Stimulated activated CD8-positive, alpha-beta memory T cell treated with anti-CD3 and anti-CD28 coated beads, Interleukin-12 subunit alpha, Interleukin-12 subunit beta, amount 100 ng/mL, for 24 hours (primary cell): ENCODE results near the gene TRIM72.
"Not testable (repeated sequence)": the region's sequence is repeated elsewhere in the genome, so short reads cannot be mapped to it uniquely, and the experiment has no call there.

ENCODE experiments used
- DNase-seq: peaks from one replicate; pipeline ENCODE4 v3.0.0-alpha.2; 2020; ENCODE audit errors: extremely low read depth

The TRIM72 gene

GRCh38 chr16:31190818-31191444, 23.0 kb upstream of the TRIM72 start:
- no peak for DNase-seq

DNA sequence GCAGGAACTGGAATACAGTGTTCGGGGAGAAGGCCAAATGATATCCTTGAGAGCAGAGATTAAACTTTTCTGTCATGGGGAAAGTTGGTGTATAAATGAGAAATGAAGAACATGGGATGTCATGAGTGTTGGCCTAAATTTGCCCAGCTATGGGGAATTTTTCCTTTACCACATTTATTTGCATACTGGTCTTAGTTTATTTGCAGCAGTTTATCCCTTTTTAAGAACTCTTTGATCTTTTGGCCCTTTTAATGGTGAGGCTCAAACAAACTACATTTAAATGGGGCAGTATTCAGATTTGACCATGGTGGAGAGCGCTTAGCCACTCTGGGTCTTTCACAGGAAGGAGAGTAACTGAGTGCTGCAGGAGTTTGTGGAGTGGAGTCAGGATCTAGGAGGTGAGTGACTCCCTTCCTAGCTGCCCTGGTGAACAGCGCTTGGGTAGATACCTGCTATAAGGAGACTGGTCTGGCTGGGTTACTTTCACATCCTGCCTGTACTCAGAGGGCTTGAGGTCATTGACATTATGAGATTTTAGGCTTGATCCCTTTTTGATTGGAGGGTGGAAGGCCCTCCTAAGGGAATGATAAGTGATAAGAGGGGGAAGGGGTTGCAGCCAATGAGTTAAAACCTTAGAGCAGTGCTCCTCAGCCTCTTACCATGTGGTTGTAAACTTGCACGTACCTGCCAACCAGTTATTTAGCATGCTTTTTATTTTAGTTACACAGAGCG, 22.1 kb upstream of the TRIM72 start:
- no peak for DNase-seq

DNA sequence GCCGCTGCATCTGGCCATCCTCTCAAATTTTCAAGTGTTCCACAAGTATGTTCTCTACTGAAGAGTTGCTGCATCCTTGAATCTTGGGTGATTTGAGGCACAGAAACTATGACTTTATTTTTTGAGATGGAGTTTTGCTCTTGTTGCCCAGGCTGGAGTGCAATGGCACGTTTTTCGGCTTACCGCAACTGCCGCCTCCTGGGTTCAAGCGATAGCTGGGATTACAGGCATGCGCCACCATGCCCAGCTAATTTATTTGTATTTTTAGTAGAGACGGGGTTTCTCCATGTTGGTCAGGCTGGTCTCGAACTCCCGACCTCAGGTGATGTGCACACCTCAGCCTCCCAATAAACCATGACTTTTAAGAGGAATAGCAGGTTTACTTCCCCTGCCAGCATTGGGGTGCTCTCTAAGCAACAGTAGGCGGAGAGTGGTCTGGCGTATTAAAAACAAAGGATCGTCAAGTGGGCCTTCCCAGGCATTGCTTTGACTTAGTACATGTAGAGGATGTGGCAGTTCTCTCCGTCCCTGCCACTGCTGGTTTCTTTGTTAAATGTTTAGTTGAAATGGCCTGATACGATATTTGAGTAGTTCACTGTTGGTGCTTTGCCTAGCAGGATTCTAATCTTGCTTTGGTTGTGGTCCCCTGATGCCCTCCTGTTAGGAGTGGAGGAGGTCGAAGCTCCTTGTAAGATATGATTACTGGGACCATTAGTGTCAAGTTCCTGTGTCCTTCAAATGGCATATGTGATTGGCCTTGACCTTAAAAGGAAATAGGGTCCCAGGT, 20.9 kb upstream of the TRIM72 start:
- no peak for DNase-seq

DNA sequence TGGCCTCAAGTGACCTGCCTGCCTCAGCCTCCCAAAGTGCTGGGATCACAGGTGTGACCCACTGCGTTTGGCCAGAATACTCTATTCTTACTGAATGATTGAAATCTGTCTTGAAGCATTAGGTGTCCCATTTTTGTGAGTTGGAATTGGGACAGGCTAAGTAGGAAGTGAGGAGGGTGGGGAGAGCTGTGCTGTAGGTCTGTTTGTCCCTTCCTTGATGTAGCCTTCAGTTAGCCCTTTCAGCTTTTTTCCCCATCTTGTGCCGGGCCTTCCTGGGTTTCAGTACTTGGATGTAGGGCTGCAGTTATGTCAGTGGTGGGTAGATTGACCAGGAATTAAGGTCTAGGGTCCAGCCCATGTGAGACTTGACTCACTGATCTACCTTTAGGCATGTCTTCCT, 20.0 kb upstream of the TRIM72 start:
- no peak for DNase-seq

- no peak for DNase-seq
These were observed 19.0 kb upstream of the TRIM72 start for GRCh38 chr16:31194898-31195297.

- not testable (repeated sequence) for DNase-seq
These were observed 18.1 kb upstream of the TRIM72 start for GRCh38 chr16:31195861-31196260.

DNA sequence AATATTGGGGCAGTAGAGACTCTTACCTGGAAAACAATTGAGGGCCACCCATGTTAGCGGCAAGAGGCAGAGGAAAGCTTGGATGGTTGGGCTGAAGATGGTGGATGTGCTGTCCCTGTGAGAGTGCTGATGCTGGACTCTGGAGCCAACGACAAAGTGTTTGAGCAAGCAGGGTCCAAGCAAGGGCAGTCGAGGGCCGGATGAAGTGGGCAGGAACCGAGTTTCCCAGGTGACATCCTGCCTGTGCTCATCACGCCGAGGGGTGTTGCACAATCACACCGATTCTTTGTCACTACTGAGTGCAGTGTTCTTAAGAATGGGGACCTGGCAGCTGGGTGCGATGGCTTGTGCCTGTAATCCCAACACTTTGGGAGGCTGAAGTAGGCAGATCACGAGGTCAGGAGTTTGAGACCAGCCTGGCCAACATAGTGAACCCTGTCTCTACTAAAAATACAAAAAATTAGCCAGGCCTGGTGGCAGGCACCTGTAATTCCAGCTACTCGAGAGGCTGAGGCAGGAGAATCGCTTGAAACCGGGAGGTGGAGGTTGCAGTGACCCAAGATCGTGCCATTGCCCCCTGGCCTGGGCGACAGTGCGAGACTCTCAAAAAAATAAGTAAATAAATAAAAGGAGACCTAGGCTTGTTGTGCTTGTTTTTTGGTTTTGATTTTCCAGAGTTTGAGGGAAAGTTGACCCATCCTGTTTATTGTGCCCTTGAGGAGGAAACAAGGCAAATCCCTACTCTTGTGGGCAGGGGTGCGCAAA, 17.4 kb upstream of the TRIM72 start:
- no peak for DNase-seq

DNA sequence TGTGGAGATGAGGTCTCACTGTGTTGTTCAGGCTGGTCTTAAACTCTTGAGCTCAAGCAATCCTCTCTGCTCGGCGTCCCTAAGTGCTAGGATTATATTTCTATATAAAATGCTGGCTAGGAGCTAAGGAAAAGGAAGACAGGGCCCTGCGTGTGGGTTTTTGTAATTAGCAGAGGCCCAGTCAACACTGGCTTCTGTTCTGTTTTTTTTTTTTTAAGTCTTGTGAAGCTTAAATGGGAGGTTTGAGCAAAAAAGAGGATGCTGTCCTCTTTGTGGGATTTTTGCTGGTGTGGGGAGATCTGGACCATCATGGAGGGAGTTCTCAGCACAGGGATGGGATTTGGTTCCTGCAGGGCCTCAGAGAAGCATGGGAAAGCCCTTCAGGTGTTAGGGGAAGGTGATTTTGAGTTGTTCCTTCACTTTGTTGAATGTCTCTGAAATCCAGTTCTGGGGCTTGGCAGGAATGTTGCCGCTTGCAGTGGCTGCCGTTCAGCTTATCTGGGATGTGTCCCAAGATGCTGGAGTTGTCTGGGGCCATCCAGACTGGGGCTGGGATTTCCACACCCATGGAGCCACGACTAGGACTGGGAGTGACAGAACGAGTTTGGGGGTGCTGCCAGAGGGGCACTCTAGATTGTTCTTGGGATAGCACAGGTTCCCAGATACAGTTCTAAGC, 15.6 kb upstream of the TRIM72 start:
- no peak for DNase-seq

DNA sequence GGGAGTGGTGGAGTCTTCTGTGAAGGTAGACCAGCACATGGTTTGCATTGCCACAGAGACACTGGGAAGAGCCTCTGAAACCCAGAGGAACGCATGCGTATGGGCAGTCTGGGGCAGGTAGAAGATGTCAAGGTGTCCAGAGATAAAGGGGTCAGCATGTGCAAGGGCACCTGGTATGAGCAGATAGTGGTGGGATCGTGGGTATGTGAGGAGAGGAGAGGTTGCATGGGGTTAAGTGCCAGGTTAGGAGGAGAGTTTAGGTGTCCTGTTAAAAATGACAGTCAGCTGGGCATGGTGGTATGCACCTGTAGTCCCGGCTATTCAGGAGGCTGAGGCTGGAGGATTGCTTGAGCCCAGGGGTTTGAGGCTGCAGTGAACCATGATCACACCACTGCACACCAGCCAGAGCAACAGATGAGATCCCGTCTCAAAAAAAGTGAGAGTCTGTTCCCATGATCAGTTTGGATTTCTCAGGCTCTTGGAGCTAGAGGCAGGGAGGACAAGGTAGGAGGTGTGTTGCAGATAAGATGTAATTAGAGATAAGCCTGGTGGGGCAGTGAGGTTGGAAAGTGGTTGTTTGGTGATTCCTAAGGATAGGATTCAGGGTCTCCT, 14.4 kb upstream of the TRIM72 start:
- no peak for DNase-seq

DNA sequence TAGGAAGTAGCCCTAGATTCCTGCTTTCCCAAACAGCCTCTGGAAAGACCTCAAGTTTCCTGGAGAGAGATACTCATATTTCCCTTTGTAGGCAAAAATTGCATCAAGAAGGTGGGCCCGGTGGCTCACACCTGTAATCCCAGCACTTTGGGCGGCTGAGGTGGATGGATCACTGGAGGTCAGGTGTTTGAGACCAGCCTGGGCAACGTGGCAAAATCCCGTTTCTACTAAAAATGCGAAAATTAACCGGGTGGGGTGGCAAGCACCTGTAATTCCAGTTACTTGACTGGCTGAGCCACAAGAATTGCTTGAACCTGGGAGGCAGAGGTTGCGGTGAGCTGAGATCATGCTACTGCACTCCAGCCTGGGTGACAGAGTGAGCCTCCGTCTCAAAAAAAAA, 13.8 kb upstream of the TRIM72 start:
- DNase-seq = not testable (repeated sequence)

DNA sequence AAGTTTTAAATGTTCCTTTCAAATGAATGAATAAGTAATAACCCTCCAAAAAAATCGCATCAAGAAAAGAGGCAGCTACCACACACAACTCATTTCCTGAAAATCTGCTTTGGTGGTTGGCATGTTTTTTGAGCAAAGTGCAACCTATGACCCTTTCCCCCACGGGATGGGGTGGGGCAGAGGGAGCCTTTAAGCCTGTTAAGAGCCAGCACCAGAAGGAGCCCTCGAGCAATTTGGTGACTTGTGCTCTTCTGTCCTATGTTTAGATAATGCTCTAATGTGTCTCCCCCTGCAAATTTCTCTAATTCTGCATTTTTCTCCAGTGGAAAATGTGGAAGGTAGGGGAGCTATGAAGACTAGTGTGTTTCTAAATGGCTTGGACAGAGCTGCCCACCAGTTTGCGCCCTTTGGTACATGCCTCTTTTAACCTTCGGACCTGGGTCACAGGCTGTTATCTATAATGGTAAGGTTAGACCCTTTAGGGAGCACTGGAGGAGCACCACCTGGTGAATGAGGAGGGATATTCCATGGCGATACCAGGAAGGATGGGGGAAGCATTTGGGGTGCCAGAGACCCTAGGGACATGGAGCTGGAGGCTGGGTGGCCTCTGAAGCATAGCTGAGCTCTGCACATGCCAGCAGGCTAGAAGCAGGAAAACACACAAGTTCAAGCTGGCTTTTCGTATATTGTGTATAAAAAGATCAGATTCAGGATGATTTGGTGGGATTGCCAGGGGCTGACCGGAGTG, 12.9 kb upstream of the TRIM72 start:
- DNase-seq = no peak

- no peak for DNase-seq
These were observed 12.1 kb upstream of the TRIM72 start for GRCh38 chr16:31201582-31202413.

- no peak for DNase-seq
These were observed 11.2 kb upstream of the TRIM72 start, which contains the start of gene PYCARD for GRCh38 chr16:31202414-31203375. PYCARD (minus strand) TSS chr16:31202760; CDS start chr16:31202690, 70 bp downstream.

DNA sequence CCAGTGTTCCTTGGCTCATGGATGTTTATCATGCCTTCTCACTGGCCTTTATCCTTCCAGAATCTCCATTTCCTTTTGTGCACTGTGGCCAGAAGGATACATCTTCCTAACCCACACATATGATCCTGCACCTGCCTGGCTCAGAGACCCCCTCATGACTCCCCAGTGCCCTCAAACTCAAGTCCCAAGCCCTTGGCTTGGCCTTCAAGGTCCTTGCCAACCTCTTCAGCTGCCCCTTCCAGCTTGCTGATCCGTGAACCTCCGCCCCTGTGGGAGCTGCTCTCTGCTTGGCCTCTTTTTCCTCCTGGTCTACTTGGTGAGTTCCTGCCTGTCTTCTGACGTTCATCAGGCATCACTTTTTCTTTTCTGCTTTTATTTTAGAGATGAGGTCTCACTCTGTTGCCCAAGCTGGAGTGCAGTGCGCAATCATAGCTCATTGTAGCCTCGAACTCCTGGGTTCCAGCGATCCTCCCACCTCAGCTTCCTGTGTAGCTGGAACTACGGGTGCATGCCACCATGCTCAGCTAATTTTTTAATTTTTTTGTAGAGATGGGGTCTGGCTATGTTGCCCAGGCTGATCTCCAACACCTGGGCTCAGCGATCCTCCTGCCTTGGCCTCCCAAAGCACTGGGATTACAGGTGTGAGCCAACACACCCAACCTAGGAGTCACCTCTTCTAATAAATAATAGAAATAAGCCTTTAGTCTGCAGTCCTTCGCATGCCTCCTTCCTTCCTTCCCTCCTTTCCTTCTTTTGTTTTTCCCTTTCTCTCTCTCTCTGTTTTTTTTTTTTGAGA, 8.8 kb upstream of the TRIM72 start:
- no peak for DNase-seq

DNA sequence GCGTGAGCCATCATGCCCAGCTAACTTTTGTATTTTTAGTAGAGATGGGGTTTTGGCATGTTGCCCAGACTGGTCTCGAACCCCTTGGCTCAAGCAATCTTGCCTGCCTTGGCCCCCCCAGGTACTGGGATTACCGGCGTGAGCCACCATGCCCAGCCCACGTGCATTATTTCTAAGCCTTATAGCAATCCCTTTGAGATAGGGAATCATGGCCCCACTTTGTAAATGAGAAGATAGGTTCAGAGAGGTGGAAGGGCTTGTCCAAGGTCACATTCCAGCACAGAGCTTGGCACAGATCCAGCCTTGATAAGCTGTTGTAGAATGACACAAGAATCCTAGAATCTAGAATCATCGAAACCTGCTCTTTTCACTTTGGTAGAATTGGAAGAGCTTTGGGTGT, 7.1 kb upstream of the TRIM72 start:
- DNase-seq = no peak

GRCh38 chr16:31213342-31213741, 577 bp upstream of the TRIM72 start:
- DNase-seq = no peak

- DNase-seq = no peak
These were observed 878 bp downstream of the TRIM72 start for GRCh38 chr16:31214708-31215286.
